H7 (cell line): ENCODE measurements around the gene SLC35B2. TPM values are rescaled to one million over a fixed set of nuclear protein-coding genes. Genes with fewer than 3 reads are reported as not detected.
A peak's percentile ranks its signal among the peaks of the same experiment; 100 is the strongest.

Experiments
- DNase-seq: peaks from one replicate; pipeline ENCODE4 v3.0.0; 2012
- H3K27me3 ChIP-seq: 2 replicates; pipeline ENCODE4 v1.6.0; 2011; ENCODE audit warnings: mild to moderate bottlenecking, low read length; ENCODE audit not compliant: control insufficient read depth, insufficient read depth
- H3K36me3 ChIP-seq: replicated peaks from 2 replicates; pipeline ENCODE4 v1.5.1; 2011; ENCODE audit warnings: low read length; ENCODE audit not compliant: control insufficient read depth, insufficient read depth
- H3K4me3 ChIP-seq: 2 replicates; pipeline ENCODE4 v1.5.1; 2011; ENCODE audit warnings: low read depth, mild to moderate bottlenecking, control low read depth, low read length, moderate library complexity; ENCODE audit not compliant: insufficient read depth
- total RNA-seq: library from RNA; depleted of rRNA; stranded (reverse); fragments of >200 nt; shearing (Covaris generic); gene quantifications from 2 replicates; pipeline ENCODE4 v1.2.3, GENCODE V29; 2014; rRNA removed

SLC35B2 gene
- total RNA-seq, 1 experiment from 2014 or later: 28.7 TPM

DNA sequence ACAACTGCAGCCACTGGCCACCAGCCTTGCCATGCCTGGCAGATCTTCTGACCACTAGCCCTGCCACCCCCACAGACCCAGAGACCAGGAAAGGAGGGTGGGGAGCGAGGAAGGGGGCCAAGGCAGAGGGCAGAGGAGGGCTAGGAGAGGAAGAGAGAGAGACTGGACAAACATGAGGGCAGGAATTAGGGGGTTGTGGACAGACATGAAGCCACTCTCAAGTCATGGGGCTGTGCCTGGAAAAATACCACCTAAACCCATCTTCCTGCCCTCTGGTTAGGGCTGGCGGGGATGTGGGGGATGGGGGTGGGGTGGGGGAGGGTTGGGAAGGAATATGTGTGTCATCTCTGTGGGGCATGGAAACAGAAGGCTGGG is 35.4 kb downstream of the SLC35B2 start:
- no peaks in the 10 kb centered on the region for H3K27me3 ChIP-seq
- no peak overlapping the region for H3K4me3 ChIP-seq

DNA sequence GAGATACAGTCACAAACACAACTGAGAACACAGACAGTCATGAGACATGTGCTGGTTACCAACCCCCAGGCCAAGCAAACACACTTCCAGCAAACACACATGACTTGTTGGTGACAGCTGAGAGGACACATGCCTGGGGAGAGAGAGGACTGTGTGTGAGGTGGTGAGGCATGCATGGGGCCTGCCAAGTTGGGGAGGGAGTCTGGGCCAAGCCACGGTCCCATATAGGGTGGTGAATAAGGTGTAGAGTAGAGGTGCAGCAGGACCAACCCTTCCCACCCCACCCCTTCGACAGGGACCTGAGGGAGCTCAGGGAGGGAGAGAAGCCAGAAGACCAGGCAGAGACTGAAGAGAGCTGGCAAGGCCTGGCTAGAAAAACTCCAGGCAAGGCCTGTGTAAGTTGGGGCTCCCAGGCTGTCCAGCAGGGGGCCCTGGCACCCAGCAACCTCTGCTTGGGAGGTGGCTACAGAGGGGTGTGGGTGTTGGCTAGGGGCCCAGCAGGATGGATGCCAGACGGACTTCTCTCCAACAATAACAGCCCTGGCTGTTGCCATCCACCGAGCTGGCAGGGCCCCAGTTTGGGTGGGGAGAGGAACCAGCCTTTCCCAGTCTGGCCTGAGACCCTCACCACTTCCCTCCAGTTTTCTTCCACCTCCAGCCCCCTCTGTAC is 35.9 kb downstream of the SLC35B2 start:
- Histone ChIP-seq H3K27me3 (no peaks in the 10 kb centered on the region), H3K36me3 (no peaks in the 10 kb centered on the region; the same call in 1 of the 2 replicates), H3K4me3 (no peak overlapping the region)
- DNase-seq: peak; percentile 67

More for the DNA sequence above, 35.4 kb downstream of the SLC35B2 start:
- peak; percentile 52 for DNase-seq
- H3K36me3 ChIP-seq: no peaks in the 10 kb centered on the region; the same call in 1 of the 2 replicates

- no peaks in the 10 kb centered on the region; the same call in 1 of the 2 replicates for H3K36me3 ChIP-seq
- no peaks in the 10 kb centered on the region for H3K27me3 ChIP-seq
- H3K4me3 ChIP-seq: no peak overlapping the region
- DNase-seq: no peak
These were observed 36.4 kb downstream of the SLC35B2 start for GRCh38 chr6:44220913-44221290.

- Histone ChIP-seq H3K36me3 (no peaks in the 10 kb centered on the region), H3K4me3 (peak overlapping the region; percentile 53), H3K27me3 (no peaks in the 10 kb centered on the region)
- no peak for DNase-seq
These were observed 37.2 kb downstream of the SLC35B2 start for GRCh38 chr6:44219815-44220784.

GRCh38 chr6:44219053-44219814 is 38.1 kb downstream of the SLC35B2 start:
- H3K36me3 ChIP-seq: no peaks in the 10 kb centered on the region
- peak overlapping the region; percentile 53 for H3K4me3 ChIP-seq
- no peaks in the 10 kb centered on the region for H3K27me3 ChIP-seq
- peak; percentile 96 for DNase-seq

DNA sequence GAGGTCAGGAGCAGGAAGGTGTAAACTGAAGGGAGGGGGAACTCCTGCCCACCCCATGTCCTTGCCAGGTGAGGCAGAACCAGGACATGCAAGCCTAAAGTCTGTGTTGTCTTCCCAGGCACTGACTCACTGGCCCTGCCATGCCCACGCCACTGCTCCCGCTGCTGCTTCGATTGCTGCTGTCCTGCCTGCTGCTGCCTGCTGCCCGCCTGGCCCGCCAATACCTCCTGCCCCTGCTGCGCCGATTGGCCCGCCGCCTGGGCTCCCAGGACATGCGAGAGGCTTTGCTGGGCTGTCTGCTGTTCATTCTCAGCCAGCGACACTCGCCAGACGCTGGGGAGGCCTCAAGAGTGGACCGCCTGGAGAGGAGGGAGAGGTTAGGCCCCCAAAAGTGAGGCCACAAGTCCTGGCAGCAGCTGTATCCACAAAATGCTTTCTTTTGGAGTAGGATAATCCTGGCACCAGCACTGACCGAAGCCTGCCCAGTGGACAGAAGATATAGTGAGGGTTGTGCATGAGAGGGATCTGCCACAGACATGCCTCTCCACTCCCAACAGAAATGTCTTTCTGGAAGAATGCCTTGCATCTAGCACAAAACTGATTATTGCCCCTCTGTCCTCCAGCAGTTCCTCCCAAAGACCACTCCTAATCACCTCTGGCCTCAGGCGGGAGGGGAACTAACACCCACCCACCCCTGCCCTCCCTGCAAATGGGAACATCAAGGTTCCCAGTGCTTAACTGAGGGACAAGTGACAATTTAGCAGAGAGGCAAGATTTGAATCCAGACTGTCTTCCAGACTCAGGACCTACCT is 39.8 kb downstream of the SLC35B2 start:
- Histone ChIP-seq H3K4me3 (no peak overlapping the region), H3K36me3 (no peaks in the 10 kb centered on the region), H3K27me3 (no peaks in the 10 kb centered on the region)
- DNase-seq: peak; percentile 63

DNA sequence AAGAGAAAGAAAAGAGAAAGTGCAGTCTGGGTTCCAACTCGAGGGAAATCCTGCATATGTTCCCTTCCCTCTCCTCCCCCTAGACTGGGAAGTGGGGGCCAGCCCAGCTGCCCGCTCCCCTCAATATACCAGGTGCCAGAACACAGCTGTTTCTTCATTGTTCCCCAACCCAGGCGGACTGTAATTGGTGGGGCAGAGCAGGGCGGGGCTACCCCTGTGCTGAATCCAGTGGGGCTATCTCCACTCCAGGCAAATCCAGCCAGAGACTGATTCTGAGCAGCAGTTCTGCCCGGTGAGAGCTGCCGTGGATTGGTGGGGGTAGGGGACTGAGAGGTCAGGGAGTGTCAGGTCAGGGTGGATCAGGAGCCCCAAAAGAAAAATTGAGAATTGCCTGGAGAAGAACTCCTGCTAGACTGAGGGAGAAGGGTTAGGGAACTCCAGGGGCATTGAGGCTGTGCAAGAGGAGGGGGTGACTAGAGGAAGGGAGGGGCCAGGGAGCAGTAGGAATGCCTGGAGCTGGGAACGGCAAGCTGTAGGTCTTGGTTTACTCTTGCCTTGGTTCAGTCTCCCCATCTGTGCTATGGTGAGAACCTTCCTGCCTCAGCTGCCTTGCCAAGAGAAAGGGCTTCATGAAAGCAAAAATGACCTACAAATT is 40.5 kb downstream of the SLC35B2 start, which contains the start of gene MYMX:
Gene MYMX (plus strand): TSS at position 250 of the 655 bp plus-strand sequence. CDS start 546 bp downstream, outside the sequence.
- DNase-seq: peak; percentile 74
- Histone ChIP-seq H3K4me3 (no peak within 1 kb of the TSS), H3K27me3 (no peaks in the 10 kb centered on the region), H3K36me3 (no peaks in the 10 kb centered on the region)

- DNase-seq: no peak
- no peak overlapping the region for H3K4me3 ChIP-seq
These were observed 43.0 kb downstream of the SLC35B2 start for GRCh38 chr6:44214307-44214706.

DNA sequence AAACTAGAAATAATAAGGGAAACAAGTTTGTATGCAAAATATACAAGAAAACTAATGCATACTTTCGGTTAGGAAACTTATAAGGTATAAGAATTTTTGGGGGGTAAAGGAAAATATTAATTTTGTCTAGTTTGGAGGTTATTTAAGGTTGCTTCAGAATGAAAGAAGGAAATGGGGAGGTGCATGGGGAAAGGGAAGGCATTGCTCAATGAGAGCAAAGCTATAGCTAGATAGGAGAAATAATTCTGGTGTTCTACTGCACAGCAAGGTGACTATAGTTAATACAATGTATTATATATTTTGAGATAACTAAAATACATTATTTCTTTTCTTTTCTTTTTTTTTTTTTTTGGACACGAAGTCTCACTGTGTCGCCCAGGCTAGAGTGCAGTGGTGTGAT is 46.0 kb downstream of the SLC35B2 start:
- DNase-seq: no peak
- no peaks in the 10 kb centered on the region for H3K36me3 ChIP-seq
- H3K4me3 ChIP-seq: no peak overlapping the region
- H3K27me3 ChIP-seq: no peaks in the 10 kb centered on the region

More at GRCh38 chr6:44214307-44214706, 43.0 kb downstream of the SLC35B2 start:
- no peaks in the 10 kb centered on the region for H3K27me3 ChIP-seq
- no peaks in the 10 kb centered on the region for H3K36me3 ChIP-seq

- no peaks in the 10 kb centered on the region for H3K36me3 ChIP-seq
- no peak overlapping the region for H3K4me3 ChIP-seq
- DNase-seq: no peak
- no peaks in the 10 kb centered on the region for H3K27me3 ChIP-seq
These were observed 49.4 kb downstream of the SLC35B2 start for GRCh38 chr6:44207966-44208365.

Other genes starting within 250 kb of the SLC35B2 start
- 91.0 and 92.0 TPM in 2 replicates for gene MRPL14, start 130.1 kb downstream of the SLC35B2 start, total RNA-seq
- gene TMEM63B, start 130.0 kb downstream of the SLC35B2 start, total RNA-seq: 24.9 and 36.2 TPM in 2 replicates
- 1.0 and 2.0 TPM in 2 replicates for gene CAPN11, start 98.7 kb downstream of the SLC35B2 start, total RNA-seq
- gene MYMX, start 40.6 kb downstream of the SLC35B2 start, total RNA-seq: 5.2 and 6.0 TPM in 2 replicates
- gene SLC29A1, start 33.9 kb downstream of the SLC35B2 start, total RNA-seq: 68.6 and 71.9 TPM in 2 replicates
- 1,821 and 1,973 TPM in 2 replicates for gene HSP90AB1, start 10.4 kb downstream of the SLC35B2 start, total RNA-seq
- gene NFKBIE, start 8.0 kb upstream of the SLC35B2 start, total RNA-seq: 9.7 and 12.3 TPM in 2 replicates
- 0.70 and 0.83 TPM in 2 replicates for gene TMEM151B, start 12.9 kb upstream of the SLC35B2 start, total RNA-seq
- gene AARS2, start 55.8 kb upstream of the SLC35B2 start, total RNA-seq: 25.5 and 28.3 TPM in 2 replicates
- not detected in 2 replicates for gene SPATS1, start 85.1 kb upstream of the SLC35B2 start, total RNA-seq
- 22.1 and 28.6 TPM in 2 replicates for gene CDC5L, start 130.2 kb upstream of the SLC35B2 start, total RNA-seq